LHCN-M2 (cell line): ENCODE measurements around the gene CDKL1. TPM values are rescaled to one million over a fixed set of nuclear protein-coding genes. Genes with fewer than 3 reads are reported as not detected.
"Not testable (repeated sequence)": the region's sequence is repeated elsewhere in the genome, so short reads cannot be mapped to it uniquely, and the experiment has no call there.

Experiments used
- DNase-seq: peaks from one replicate; pipeline ENCODE4 v3.0.0-alpha.2; 2012; ENCODE audit warnings: low read depth
- total RNA-seq: library from RNA; depleted of rRNA; stranded (reverse); fragments of >200 nt; gene quantifications from 2 replicates; pipeline ENCODE4 v1.2.3, GENCODE V29; 2014

Gene CDKL1
- total RNA-seq, 1 experiment from 2014 or later, result 3.0 TPM

DNA sequence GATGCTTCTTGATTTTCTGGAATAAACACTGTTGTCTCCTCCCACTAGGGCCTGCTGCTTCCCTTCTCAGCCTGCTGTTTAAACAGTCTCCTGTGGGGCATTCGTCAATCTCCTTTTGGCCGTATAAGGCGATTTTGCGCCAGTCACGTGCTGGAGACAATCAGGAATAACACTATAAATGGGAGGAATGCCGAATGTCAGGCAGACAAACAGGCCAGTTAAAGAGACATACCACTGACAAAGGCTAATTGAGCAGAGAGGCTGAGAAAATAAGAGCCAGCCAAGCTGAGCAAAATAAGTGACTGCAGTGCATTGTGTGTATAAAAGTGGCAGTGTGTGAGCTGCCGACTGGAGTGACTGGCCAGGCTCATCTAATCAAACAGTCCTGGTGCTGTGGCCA, 61.3 kb downstream of the CDKL1 start:
- peak; percentile 74 for DNase-seq

DNA sequence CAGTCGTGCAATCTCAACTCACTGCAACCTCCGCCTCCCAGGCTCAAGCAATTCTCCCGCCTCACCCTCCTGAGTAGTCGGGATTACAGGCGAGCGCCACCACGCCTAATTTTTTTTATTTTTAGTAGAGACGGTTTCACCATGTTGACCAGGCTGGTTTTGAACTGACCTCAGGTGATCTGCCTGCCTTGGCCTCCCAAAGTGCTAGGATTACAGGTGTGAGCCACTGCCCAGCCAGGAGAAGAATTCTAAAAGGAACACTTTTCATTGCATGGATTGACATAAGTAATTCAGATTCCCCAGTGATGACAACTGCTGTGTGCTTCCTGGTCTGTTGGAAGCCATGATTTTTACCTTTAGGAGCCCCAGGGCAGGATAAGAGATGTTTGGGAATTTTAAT, 62.5 kb downstream of the CDKL1 start:
- no peak for DNase-seq

GRCh38 chr14:50333014-50333509, 63.6 kb downstream of the CDKL1 start:
- peak; percentile 81 for DNase-seq

- DNase-seq, result no peak
Observed at GRCh38 chr14:50331596-50331995, 65.1 kb downstream of the CDKL1 start.

- peak; percentile 93 for DNase-seq
Observed at GRCh38 chr14:50321009-50321660, 75.5 kb downstream of the CDKL1 start.

DNA sequence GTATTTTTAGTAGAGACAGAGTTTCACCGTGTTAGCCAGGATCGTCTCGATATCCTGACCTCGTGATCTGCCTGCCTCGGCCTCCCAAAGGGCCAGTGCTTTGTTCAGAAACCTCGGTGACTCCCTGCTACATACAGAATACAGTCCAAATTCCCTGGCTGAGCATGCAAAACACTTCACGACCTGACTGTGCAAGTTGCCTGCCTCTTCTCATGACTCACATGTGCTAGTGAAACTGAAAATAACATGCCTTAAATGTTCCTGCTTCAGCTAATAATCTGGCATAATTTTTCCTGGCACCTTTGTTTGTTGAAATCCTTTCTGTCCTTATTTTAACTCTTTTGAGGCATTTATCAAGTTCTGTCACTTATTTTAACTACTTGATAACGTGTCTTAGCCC, 76.4 kb downstream of the CDKL1 start:
- peak; percentile 64 for DNase-seq

DNA sequence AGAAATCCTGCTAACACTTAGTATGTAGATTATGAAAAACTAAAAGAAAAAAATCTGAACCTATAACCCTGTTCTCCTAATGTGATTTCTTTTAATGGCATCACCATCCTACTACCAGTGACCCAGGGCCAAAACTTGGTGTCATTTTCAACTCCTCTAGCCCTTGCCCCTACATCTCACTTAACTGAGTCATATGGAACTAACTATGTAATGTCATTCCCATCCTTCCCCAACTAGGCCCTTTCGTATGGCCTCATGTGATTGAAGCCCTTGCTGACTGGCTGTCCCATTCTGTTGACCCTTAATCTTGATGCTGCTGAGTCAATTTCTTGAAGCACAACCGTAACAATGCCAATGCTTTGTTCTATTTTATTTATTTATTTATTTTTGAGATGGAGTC, 77.0 kb downstream of the CDKL1 start:
- DNase-seq, result peak; percentile 9

- DNase-seq, result peak; percentile 33
Observed at GRCh38 chr14:50319293-50319692, 77.4 kb downstream of the CDKL1 start.

GRCh38 chr14:50318031-50318626, 78.6 kb downstream of the CDKL1 start:
- peak; percentile 43 for DNase-seq

- not testable (repeated sequence) for DNase-seq
Observed at GRCh38 chr14:50314098-50314497, 82.6 kb downstream of the CDKL1 start.

- DNase-seq, result no peak
Observed at GRCh38 chr14:50312734-50313054, 84.0 kb downstream of the CDKL1 start.

DNA sequence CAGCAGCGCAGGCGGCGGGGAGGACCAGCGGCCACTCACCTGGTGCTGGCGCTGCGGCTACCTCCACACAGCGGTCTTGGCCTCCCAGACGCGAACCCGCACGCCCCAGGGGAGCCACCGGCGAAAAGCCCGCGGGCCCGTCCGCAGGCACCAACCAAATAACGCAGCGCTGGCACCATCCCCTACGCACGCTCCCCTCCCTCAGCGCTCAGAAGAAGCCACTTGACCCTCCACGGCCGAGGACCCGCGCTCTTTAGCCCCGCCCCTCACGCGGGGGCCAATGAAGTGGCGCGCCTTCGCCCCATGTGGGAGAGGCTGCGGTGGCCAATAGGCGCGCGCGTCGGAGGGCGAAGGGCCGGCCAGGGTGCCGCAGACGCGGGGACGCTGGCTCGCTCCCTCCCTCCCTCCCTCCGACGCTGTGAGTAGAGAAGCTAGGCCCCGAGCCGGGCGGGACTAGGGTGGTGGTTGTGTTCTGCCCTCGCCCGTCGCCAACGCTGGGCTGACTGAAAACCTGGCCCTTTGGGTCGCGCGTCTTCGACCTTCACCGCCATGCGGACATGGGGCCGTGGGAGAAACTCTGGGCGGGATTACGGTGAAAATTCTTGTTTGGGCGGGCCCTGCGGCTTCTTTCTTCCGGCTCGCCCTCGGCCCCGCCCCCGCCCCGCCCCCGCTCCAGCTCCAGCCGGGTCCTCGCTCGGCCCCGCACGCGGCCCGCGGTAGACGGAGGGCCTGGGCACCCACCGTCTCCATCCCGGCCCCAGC, 84.5 kb downstream of the CDKL1 start, which contains the start of the genes DMAC2L and L2HGDH:
Gene DMAC2L (plus strand): TSS at position 353 of the 762 bp plus-strand sequence. CDS start 9,164 bp downstream, outside the sequence.
Gene L2HGDH (minus strand): TSS at position 258 of the 762 bp plus-strand sequence. CDS start 79 bp downstream, at position 179.
- peak; percentile 93 for DNase-seq

GRCh38 chr14:50311337-50311971, 85.2 kb downstream of the CDKL1 start:
- no peak for DNase-seq

- DNase-seq, result no peak
Observed at GRCh38 chr14:50310445-50310844, 86.2 kb downstream of the CDKL1 start.

- DNase-seq, result no peak
Observed at GRCh38 chr14:50308363-50308915, 88.2 kb downstream of the CDKL1 start.

DNA sequence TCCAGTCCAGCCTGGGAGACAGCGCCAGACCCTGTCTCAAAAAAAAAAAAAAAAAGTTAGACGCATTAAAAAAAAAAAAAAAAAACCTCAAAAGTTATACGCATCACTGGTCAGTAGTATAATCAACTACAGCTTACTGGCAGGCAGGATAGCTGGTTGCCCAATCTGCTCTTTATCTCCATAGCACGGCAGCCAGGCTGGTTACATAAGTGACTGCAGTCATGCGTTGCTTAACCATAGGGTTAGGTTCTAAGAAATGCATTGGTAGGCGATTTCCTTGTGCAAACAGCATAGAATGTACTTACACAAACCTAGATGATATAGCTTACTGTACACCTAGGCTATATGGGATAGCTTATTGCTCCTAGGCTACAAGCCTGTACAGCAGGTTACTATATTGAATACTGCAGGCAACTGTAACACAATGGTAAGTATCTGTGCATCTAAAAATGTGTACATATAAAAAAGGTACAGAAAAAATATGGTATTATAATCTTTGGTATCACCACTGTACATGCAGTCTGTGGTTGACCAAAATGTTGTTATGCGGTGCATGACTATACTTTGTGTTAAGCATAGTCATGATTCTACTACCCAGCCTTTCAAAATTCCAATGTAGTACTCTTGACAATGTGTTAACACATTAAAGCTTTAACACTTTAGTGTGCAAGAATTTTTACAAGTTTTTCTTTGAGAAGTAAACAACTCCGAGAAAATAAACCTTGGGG, 92.8 kb downstream of the CDKL1 start:
- no peak for DNase-seq

DNA sequence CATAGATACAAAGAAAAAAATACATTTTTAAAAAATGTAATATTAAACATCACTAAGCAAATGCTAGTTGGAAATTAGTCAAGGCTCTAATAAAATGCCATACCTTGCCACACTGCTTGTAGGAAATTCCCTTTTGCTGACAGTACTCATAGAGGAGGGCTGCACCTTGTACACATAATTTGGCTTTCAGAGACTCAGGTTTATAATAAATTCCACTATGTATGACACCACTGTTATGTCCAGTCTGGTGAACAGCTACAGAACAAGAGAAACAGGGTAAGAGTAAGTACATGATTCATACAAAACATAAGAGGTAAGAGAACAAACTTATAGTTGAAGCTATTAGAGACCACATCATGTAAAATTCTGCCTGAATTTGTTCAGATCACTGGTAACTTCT, 94.8 kb downstream of the CDKL1 start:
- no peak for DNase-seq

- DNase-seq, result no peak
Observed at GRCh38 chr14:50299585-50299984, 97.1 kb downstream of the CDKL1 start.

GRCh38 chr14:50290306-50290705, 106.4 kb downstream of the CDKL1 start:
- no peak for DNase-seq

- no peak for DNase-seq
Observed at GRCh38 chr14:50288146-50288545, 108.5 kb downstream of the CDKL1 start.

DNA sequence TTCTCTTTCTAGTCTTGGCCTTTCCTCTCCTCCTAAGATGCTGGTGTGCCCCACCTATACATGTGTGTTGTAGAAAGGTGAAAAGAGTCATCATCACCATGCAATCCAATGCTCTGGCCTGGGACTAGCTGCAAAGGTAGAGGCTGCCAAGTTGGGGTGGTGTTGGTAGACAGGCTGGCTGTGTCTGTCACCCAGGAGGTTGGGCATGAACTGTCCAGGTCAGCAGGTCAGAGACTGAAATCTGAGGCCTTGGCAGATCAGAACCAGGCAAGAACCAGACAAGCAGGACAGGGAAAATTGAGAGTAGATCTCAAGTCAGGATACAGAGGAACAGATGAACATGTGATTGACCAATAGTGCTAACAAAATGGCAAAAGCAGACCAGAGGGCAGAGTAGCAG, 110.8 kb downstream of the CDKL1 start:
- no peak for DNase-seq
